ENCODE data around the gene SLAIN2. TPM values are rescaled to one million over a fixed set of nuclear protein-coding genes. Genes with fewer than 3 reads are reported as not detected.

Gene SLAIN2
- total RNA-seq, 1 experiment from 2014 or later: 30.8 TPM

- Histone ChIP-seq H3K14ac (ENCODE audit: insufficient read depth, low read length) (no peak overlapping the region), H4K5ac (ENCODE audit: insufficient read length, low read depth, low read length) (no peak overlapping the region), H3K27ac (ENCODE audit: insufficient read length, low read depth, low read length) (no peak overlapping the region), H3K23me2 (ENCODE audit: insufficient read length, low read depth, low read length, poor library complexity, severe bottlenecking) (no peaks in the 10 kb centered on the region), H3K9me3 (ENCODE audit: control insufficient read depth, low read depth, low read length) (no peaks in the 10 kb centered on the region), H3K18ac (ENCODE audit: insufficient read length, low read depth, low read length) (no peak overlapping the region), H2BK5ac (ENCODE audit: insufficient read length, low read length) (no peak overlapping the region), H2AFZ (ENCODE audit: low read length) (no peak overlapping the region), H3K79me1 (ENCODE audit: insufficient read depth, low read depth, low read length, poor library complexity, severe bottlenecking) (peaks cover 3% of the 10 kb centered on the region), H3K4me2 (ENCODE audit: insufficient read depth, insufficient read length, low read length) (no peak overlapping the region), H2BK12ac (ENCODE audit: insufficient read length, low read depth, low read length) (no peak overlapping the region), H3K23ac (ENCODE audit: insufficient read length, low read depth, low read length) (no peak overlapping the region), H3K56ac (ENCODE audit: insufficient read length, low read depth, low read length) (no peak overlapping the region), H2AK5ac (ENCODE audit: insufficient read length, low read length) (no peak overlapping the region), H4K8ac (replicated peaks; ENCODE audit: insufficient read length, low read depth, low read length) (no peak overlapping the region), H2BK20ac (ENCODE audit: low read depth, low read length, poor library complexity, severe bottlenecking) (no peak overlapping the region), H2BK120ac (ENCODE audit: low read depth, low read length, poor library complexity, severe bottlenecking) (no peak overlapping the region), H3K4me1 (ENCODE audit: insufficient read depth, low read length) (no peaks in the 10 kb centered on the region), H3K9ac (ENCODE audit: extremely low read depth, insufficient read length, low read length) (no peak overlapping the region), H4K20me1 (ENCODE audit: control insufficient read depth, insufficient read depth, insufficient read length) (no peaks in the 10 kb centered on the region), H4K91ac (ENCODE audit: insufficient read length, low read depth, low read length) (no peak overlapping the region), H3K4ac (ENCODE audit: low read depth, low read length) (no peak overlapping the region), H3K79me2 (ENCODE audit: insufficient read depth, low read length) (peaks cover 5% of the 10 kb centered on the region; the same call in 1 of the 2 replicates), H3T11ph (ENCODE audit: low read length) (no peak overlapping the region), H3K27me3 (ENCODE audit: insufficient read depth, low read length) (no peaks in the 10 kb centered on the region), H2BK15ac (ENCODE audit: low read depth, low read length) (no peak overlapping the region)
- WGBS (ENCODE audit: extremely low coverage, insufficient read length, low lambda C conversion rate): no CpG with 5 or more reads among the region's 1 CpG
- Mint-ChIP-seq H3K4me3 (no peak overlapping the region), H3K27me3 (ENCODE audit: low read depth) (no peaks in the 10 kb centered on the region), H3K9me3 (peaks cover 4 to 5% of the 10 kb centered on the region in 2 experiments; a peak in 4 of 5 replicates), H3K4me1 (peaks cover 35% of the 10 kb centered on the region in 2 experiments), H3K27ac (peak overlapping the region; percentile 2 to 84 (median 82); a peak in 5 of 7 replicates), H3K36me3 (ENCODE audit: insufficient read depth in 1 of 3, low read depth in 3 of 3) (peaks cover 3 to 15% (median 7%) of the 10 kb centered on the region in 3 experiments; a peak in 6 of 7 replicates)
- no peak for TF ChIP-seq CTCF (conservative IDR thresholded peaks at IDR 0.05)
- DNase-seq: no peak
Observed at GRCh38 chr4:48370260-48371134, 29.2 kb downstream of the SLAIN2 start.

Measured in H9 (cell line).